Measurements from ENCODE around the gene NDUFA12.
A peak's percentile ranks its signal among the peaks of the same experiment; 100 is the strongest.

The NDUFA12 gene

DNA sequence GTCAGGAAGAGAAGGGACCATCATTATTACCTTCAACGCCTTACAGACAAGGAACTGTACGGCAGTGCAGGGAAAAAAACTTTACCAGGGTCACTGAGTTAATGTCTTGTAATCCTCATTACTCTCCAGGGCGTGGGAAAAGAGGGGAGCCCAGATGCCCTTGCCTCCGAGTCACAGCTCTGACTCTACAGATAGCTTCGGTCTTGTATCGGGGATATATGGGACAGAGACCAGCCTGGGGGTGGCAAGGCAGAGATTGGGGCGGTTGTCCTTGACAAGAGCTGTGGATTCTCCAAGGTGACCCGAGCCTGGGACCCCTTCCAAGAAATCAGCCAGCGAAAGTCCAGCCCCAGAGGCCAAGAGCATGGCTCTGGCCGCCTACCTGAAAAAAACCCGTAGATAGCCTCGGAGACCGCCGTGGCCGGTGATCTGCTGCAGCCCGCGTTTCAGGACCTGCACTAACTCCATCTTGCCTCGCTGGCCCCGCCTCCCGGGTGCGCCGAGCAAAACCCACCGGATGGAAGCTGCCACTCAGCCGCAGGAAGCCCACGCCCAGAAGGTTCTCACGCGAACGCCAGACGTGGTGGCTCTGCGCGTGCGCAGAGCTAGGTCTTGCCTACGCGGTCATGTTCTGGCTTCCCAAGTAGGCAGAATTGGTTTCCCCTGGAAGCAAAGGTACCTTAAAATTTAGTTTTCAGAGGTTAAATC lies at the start of gene NDUFA12:
Gene NDUFA12 (minus strand): TSS at position 485 of the 708 bp plus-strand sequence. CDS start 17 bp downstream, at position 468.
- Mint-ChIP-seq H3K36me3 (peaks cover 47% of the 10 kb centered on the region), H3K4me3 (peak within 1 kb of the TSS; percentile 92), H3K27me3 (no peaks in the 10 kb centered on the region), H3K4me1 (peaks cover 60% of the 10 kb centered on the region), H3K9me3 (peaks cover 20% of the 10 kb centered on the region), H3K27ac (peak within 1 kb of the TSS; percentile 91)
- CTCF ChIA-PET, result interaction anchor here (0.7 kb wide), 1 partner anchor 14 kb away, joined by 3 read pairs; no protein-coding TSS in a partner anchor
- peak; percentile 97 for DNase-seq

DNA sequence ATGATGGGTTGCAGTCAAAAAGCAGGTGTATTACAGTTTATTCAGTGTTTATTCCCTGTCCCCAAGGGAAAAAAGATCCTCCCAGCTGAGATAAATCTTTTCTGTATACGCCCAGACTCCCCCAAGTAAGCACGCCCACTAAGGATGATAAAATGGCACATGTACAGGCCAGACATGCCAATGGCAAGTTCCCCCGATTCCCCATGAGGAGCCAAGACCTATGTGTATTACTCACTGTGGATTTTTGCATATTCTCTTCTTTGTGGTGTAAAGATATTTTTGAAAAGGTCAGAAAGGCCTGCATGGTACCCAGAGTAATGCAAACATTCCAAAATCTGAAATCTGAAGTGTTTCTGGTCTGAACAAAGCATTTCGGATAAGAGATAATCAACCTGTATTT lies 47.7 kb upstream of the NDUFA12 start:
- Mint-ChIP-seq H3K36me3 (peaks cover 30% of the 10 kb centered on the region), H3K4me1 (no peaks in the 10 kb centered on the region), H3K4me3 (no peak overlapping the region), H3K27ac (no peak overlapping the region), H3K27me3 (no peaks in the 10 kb centered on the region), H3K9me3 (no peaks in the 10 kb centered on the region)
- DNase-seq, result no peak
- CTCF ChIA-PET, result no interaction called here

DNA sequence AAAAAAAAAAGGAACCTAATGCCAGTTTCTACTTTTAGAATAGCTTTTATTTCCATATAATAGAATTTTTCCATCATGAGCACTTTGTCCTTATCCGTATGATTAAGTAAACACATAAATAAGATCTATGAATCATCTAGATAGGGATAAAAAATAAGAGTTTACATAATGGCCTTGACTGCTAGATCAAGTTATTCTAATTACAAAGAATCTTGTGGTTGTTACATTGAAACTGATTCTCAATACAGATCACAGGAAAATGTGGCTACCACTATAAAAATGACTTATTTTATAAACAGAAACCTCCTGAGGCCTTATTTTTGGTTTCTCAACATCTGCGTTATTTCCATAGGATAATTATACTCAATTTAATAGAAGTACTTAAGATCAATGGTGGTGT lies 34.4 kb upstream of the NDUFA12 start:
- Mint-ChIP-seq H3K4me3 (no peak overlapping the region), H3K27ac (no peak overlapping the region), H3K36me3 (peaks cover 33% of the 10 kb centered on the region), H3K27me3 (no peaks in the 10 kb centered on the region), H3K4me1 (peaks cover 20% of the 10 kb centered on the region), H3K9me3 (no peaks in the 10 kb centered on the region)
- no peak for DNase-seq
- CTCF ChIA-PET, result no interaction called here

DNA sequence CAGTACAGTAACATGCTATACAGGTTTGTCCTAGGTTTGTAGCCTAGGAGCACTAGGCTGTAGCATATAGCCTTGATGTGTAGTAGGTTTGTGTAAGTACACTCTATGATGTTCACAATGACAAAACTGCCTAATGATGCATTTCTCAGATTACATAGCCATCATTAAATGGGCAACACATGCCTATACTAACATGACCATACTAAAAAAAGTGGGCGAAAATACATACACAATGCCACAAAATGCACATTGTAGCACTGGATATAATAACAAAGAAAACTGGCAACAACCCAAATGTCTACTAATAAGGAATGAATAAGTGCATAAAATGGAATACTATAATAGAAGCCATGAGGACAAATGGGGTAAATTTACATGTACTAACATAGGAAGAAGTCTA lies 31.3 kb upstream of the NDUFA12 start:
- H3K36me3 Mint-ChIP-seq, result peaks cover 24% of the 10 kb centered on the region

DNA sequence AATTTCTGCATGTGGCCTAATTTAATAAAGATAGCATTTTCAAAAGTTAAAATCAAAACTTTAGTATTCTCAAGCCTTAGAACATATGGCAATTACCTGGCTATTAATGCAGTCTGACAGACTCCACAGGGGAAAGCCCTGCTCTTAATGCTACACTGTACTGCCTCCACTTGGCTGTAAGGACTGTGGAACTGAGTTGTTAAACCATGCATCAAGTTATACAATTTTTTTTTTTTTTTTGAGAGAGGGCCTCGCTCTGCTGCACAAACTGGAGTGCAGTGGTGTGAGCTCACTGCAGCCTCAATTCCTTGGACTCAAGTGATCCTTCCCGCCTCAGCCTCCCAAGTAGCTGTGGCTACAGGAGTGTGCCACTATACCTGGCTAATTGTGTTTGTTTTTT lies 19.0 kb upstream of the NDUFA12 start:
- Mint-ChIP-seq H3K4me1 (no peaks in the 10 kb centered on the region), H3K36me3 (peaks cover 14% of the 10 kb centered on the region), H3K27me3 (no peaks in the 10 kb centered on the region), H3K27ac (no peak overlapping the region), H3K9me3 (no peaks in the 10 kb centered on the region), H3K4me3 (no peak overlapping the region)
- DNase-seq, result no peak
- CTCF ChIA-PET, result interaction anchor here (0.5 kb wide), 1 partner anchor 24 kb away, joined by 3 read pairs; no protein-coding TSS in a partner anchor

More for the DNA sequence above, 31.3 kb upstream of the NDUFA12 start:
- CTCF ChIA-PET, result no interaction called here
- Mint-ChIP-seq H3K27ac (peak overlapping the region; percentile 14), H3K4me3 (no peak overlapping the region), H3K4me1 (peaks cover 14% of the 10 kb centered on the region), H3K9me3 (no peaks in the 10 kb centered on the region), H3K27me3 (no peaks in the 10 kb centered on the region)
- no peak for DNase-seq

DNA sequence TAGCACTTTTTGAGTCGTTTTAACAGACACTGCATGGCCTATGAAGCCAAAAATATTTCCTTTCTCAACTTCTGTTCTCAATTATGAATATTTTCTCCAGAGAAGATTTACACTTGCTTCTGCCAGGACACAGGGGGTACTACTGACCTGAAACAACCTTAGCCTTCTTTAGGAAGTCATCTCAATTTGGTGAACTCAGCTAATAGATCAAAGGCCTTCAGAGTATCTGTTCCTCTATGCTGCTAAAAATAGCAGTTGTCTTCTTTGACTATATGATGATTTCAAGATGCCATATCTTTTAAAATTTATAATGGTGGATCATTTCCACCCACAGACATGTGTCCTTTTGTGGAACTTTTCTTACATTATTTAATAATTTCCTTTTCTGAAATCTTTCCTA lies 14.0 kb upstream of the NDUFA12 start:
- DNase-seq, result no peak
- CTCF ChIA-PET, result no interaction called here
- Mint-ChIP-seq H3K9me3 (no peaks in the 10 kb centered on the region), H3K27ac (no peak overlapping the region), H3K4me1 (no peaks in the 10 kb centered on the region), H3K27me3 (peaks cover 4% of the 10 kb centered on the region), H3K36me3 (peaks cover 13% of the 10 kb centered on the region), H3K4me3 (no peak overlapping the region)

DNA sequence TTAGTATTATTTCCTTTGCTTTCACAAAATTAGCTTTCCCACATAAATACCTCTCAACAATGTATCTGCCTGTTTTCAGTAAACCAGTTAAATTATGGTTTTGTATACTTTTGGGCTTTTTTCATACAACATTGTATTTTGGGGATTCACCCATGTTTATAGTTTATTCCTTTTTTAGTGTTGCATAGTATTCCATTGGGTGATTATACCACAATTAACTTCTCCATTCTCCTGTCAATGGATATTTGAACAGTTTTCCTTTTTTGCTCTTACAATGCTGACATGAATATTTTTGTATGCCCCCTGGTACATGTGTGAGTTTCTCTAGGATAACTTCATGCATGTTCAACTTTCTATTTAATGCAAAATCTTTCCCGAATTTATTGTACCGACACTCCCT lies 12.6 kb upstream of the NDUFA12 start:
- CTCF ChIA-PET, result no interaction called here
- Mint-ChIP-seq H3K27me3 (peaks cover 4% of the 10 kb centered on the region), H3K4me1 (no peaks in the 10 kb centered on the region), H3K4me3 (no peak overlapping the region), H3K9me3 (no peaks in the 10 kb centered on the region), H3K27ac (no peak overlapping the region), H3K36me3 (peaks cover 9% of the 10 kb centered on the region)
- no peak for DNase-seq

DNA sequence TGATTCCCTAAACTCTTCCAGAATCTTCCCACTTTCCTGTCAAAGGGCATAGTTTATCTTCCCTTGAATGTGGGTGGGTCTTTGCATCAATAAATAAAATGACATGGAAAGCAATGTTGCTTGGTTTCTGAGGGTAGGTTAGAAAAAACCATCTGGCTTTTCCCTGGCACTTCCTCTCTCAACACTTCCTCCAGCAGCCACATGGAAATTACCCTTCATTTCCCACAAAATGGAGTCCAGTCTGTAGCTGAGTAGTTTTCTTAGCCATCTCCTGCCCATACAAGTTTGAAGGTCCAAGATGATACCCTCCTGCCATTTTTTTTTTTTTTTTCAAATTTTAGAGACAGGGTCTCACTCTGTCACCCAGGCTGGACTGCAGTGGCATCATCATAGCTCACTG lies 11.1 kb upstream of the NDUFA12 start:
- CTCF ChIA-PET, result interaction anchor here (1.3 kb wide), 1 partner anchor 410 kb away, joined by 3 read pairs; no protein-coding TSS in a partner anchor
- no peak overlapping the region for H3K4me3 Mint-ChIP-seq
- no peaks in the 10 kb centered on the region for H3K9me3 Mint-ChIP-seq
- H3K27me3 Mint-ChIP-seq, result peaks cover 4% of the 10 kb centered on the region
- DNase-seq, result no peak
- no peak overlapping the region for H3K27ac Mint-ChIP-seq
- H3K36me3 Mint-ChIP-seq, result peaks cover 6% of the 10 kb centered on the region
- H3K4me1 Mint-ChIP-seq, result no peaks in the 10 kb centered on the region

DNA sequence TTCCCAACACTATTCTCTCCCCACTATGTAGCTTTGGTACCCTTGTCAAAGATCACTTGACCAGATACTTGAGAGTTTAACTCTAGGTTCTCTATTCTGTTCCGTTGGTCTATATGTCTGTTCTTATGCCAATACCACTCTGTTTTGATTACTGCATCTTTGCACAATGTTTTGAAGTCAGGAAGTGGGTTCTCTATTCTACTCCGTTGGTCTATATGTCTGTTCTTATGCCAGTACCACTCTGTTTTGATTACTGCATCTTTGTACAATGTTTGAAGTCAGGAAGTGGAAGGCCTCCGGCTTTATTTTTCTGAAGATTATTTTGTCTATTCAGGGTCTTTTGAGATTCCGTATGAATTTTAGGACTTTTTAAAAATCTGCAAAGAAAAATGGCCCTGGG lies 2.7 kb upstream of the NDUFA12 start:
- no peak for DNase-seq
- Mint-ChIP-seq H3K27ac (peak overlapping the region; percentile 38), H3K4me1 (peaks cover 32% of the 10 kb centered on the region), H3K9me3 (peaks cover 23% of the 10 kb centered on the region), H3K27me3 (no peaks in the 10 kb centered on the region), H3K36me3 (peaks cover 26% of the 10 kb centered on the region), H3K4me3 (no peak overlapping the region)
- CTCF ChIA-PET, result no interaction called here

DNA sequence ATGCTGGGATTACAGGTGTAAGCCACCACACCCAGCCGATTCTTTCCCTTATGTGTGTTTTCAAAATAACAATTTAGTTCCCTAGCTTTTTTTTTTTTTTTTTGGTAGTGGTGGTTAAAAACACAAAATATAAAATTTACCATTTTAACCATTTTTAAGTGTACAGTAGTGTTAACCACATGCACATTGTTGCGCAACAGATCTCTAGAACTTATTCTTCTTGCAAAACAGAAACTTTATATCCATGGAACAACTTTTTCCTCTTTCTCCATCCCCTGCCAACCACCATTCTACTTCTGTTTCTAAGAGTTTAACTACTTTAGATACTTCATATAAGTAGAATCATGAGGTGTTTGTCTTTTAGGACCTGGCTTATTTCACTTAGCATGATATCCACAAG lies 1.1 kb upstream of the NDUFA12 start:
- no peak for DNase-seq
- CTCF ChIA-PET, result no interaction called here
- peak overlapping the region; percentile 38 for H3K4me3 Mint-ChIP-seq
- H3K36me3 Mint-ChIP-seq, result peaks cover 37% of the 10 kb centered on the region
- H3K27ac Mint-ChIP-seq, result peak overlapping the region; percentile 49
- H3K27me3 Mint-ChIP-seq, result no peaks in the 10 kb centered on the region
- H3K4me1 Mint-ChIP-seq, result peaks cover 47% of the 10 kb centered on the region
- H3K9me3 Mint-ChIP-seq, result peaks cover 23% of the 10 kb centered on the region

DNA sequence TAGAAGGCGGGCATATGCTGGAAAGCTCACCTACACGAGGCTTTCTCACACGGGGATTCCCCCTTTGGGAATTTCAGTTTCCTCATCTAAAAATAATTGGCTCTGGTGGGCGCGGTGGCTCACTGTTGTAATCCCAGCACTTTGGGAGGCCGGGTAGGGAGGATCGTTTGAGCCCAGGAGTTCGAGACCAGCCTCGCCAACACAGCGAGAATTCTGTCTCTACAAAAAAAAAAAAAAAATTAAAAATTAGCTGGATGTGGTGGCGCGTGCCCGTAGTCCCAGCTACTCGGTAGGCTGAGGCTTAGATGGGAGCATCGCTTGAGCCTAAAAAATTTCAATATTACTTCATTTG lies 400 bp upstream of the NDUFA12 start:
- Mint-ChIP-seq H3K27ac (peak overlapping the region; percentile 91), H3K27me3 (no peaks in the 10 kb centered on the region), H3K36me3 (peaks cover 43% of the 10 kb centered on the region), H3K9me3 (peaks cover 21% of the 10 kb centered on the region), H3K4me1 (peaks cover 54% of the 10 kb centered on the region), H3K4me3 (peak overlapping the region; percentile 92)
- DNase-seq, result no peak
- CTCF ChIA-PET, result interaction anchor here (0.6 to 0.7 kb wide), 2 partner anchors 14 to 128 kb away, joined by 3 read pairs; no protein-coding TSS in a partner anchor

DNA sequence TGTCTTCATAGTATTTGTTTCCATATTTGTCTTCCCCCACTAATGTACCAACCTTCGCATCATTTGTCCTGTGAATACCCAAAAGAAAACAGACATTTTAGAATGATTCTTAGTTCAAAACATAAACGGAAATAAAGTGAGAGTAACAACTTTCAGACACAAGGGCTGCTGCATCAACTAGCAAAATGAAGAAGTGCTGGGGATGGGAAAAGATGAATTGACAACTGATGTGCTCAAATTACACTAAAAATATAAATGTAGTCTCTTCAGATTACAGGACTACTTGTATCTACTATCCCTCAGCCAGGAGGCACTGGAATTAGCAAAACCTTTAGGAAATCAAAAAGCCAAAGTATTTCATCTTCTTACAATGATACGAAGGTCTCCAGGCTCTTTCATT lies 743 bp downstream of the NDUFA12 start:
- Mint-ChIP-seq H3K36me3 (peaks cover 49% of the 10 kb centered on the region), H3K9me3 (peaks cover 17% of the 10 kb centered on the region), H3K27me3 (no peaks in the 10 kb centered on the region), H3K27ac (peak overlapping the region; percentile 91), H3K4me1 (peaks cover 63% of the 10 kb centered on the region), H3K4me3 (peak overlapping the region; percentile 92)
- no peak for DNase-seq
- CTCF ChIA-PET, result no interaction called here

DNA sequence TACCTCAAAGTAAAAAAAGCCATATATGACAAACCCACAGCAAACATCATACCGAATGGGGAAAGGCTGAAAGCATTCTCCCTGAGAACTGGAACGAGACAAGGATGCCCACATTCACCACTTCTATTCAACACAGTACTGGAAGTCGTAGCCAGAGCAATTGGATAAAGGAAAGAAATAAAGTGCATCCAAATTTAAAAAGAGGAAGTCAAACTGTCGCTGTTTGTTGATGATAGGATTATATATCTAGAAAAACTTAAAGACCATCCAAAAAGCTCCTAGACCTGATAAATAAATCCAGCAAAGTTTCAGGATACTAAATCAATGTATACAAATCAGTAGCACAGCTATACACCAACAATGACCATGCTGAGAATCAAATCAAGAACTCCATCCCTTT lies 5.2 kb downstream of the NDUFA12 start:
- H3K4me3 Mint-ChIP-seq, result no peak overlapping the region

DNA sequence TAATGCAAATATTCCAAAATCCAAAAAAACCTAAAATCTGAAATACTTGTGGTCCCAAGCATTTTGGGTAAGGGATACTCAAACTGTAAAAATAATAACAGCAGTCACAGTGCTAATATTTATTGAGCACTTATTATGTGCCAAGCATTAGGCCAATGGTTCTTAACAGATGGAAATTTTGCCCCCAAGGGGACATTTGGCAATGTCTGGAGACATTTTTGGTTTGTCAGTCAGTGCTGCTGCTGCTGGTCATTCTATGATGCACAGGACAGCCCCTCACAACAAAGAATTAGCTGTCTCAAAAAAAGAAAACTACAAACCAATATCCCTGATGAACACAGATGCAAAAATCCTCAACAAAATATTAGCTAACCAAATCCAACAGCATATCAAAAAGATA lies 5.8 kb downstream of the NDUFA12 start:
- Mint-ChIP-seq H3K9me3 (no peaks in the 10 kb centered on the region), H3K4me1 (peaks cover 41% of the 10 kb centered on the region), H3K27ac (no peak overlapping the region), H3K36me3 (peaks cover 46% of the 10 kb centered on the region), H3K4me3 (no peak overlapping the region), H3K27me3 (no peaks in the 10 kb centered on the region)
- CTCF ChIA-PET, result interaction anchor here (1.5 kb wide), 1 partner anchor 537 kb away, joined by 3 read pairs; no protein-coding TSS in a partner anchor
- DNase-seq, result no peak

More for the DNA sequence above, 5.2 kb downstream of the NDUFA12 start:
- Mint-ChIP-seq H3K36me3 (peaks cover 45% of the 10 kb centered on the region), H3K9me3 (no peaks in the 10 kb centered on the region), H3K4me1 (peaks cover 42% of the 10 kb centered on the region), H3K27me3 (no peaks in the 10 kb centered on the region), H3K27ac (no peak overlapping the region)
- no peak for DNase-seq
- CTCF ChIA-PET, result no interaction called here

DNA sequence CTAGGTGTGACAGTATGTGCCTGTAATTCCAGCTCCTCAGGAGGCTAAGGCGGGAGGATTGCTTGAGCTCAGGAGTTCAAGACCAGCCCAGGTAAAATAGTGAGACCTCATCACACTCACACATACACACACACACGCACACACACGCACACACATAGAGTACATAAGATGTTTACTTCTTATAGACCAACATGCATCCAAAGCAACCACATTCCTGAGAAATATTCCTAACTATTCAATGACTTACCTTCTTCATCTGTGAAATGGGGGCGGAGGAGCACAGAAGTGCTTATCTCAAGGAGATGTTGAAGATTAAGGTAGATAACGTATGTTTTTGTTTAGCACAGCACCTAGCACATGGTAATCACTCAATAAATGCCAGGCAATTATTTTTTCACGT lies 6.4 kb downstream of the NDUFA12 start:
- no peak overlapping the region for H3K27ac Mint-ChIP-seq
- CTCF ChIA-PET, result interaction anchor here (1.5 kb wide), 1 partner anchor 537 kb away, joined by 3 read pairs; no protein-coding TSS in a partner anchor
- peaks cover 50% of the 10 kb centered on the region for H3K36me3 Mint-ChIP-seq
- peaks cover 44% of the 10 kb centered on the region for H3K4me1 Mint-ChIP-seq
- H3K27me3 Mint-ChIP-seq, result no peaks in the 10 kb centered on the region
- H3K9me3 Mint-ChIP-seq, result no peaks in the 10 kb centered on the region
- H3K4me3 Mint-ChIP-seq, result no peak overlapping the region
- no peak for DNase-seq

Data from activated naive CD4-positive, alpha-beta T cell treated with anti-CD3 and anti-CD28 coated beads, Interleukin-2, amount 10 ng/mL, durations not matched to agents 7 days and 5 days (primary cell).